IMR-90 (cell line): Measurements from ENCODE around the gene NT5DC3. TPM values are rescaled to one million over a fixed set of nuclear protein-coding genes. Genes with fewer than 3 reads are reported as not detected.
A peak's percentile ranks its signal among the peaks of the same experiment; 100 is the strongest.

ENCODE experiments used
- ATAC-seq: fragments of 200-7000 bp; cut with Tn5 transposase; 2 replicates; pipeline ENCODE4 v1.9.1; 2020; ENCODE audit warnings: low read depth, mild to moderate bottlenecking, moderate library complexity
- BruUV-seq: library from RNA; stranded (reverse); fragments of 400-500 nt; replicated peaks from 2 replicates; lab custom pipeline; 2021; lab: Mats Ljungman, UMichigan
- CTCF ChIA-PET: fragments of 300-600 bp; formaldehyde crosslinking; extraction: SDS; loops from one replicate; lab custom pipeline; 2021; ENCODE audit warnings: antibody characterized with exemption; lab: Yijun Ruan, JAX
- POLR2A ChIA-PET: fragments of 300-600 bp; sonication (Branson Sonifier 250); formaldehyde crosslinking; loops from one replicate; lab custom pipeline; 2022; ENCODE audit warnings: antibody characterized with exemption; ENCODE audit not compliant: unreplicated experiment; lab: Charles Lee
- DNase-seq: peaks from one replicate; pipeline ENCODE4 v3.0.0; 2013
- H2AFZ ChIP-seq: replicated peaks from 2 replicates; pipeline ENCODE3; 2013; ENCODE audit warnings: low read length, mild to moderate bottlenecking; ENCODE audit not compliant: poor library complexity
- H2AK5ac ChIP-seq: 2 replicates; pipeline ENCODE4 v1.6.1; 2013; ENCODE audit warnings: low read depth, low read length, inconsistent platforms
- H2AK9ac ChIP-seq: replicated peaks from 2 replicates; pipeline ENCODE3; 2013; ENCODE audit warnings: mild to moderate bottlenecking, low read depth, low read length, moderate library complexity; ENCODE audit not compliant: poor library complexity
- H2BK120ac ChIP-seq: 2 replicates; pipeline ENCODE4 v1.6.1; 2013; ENCODE audit warnings: low read depth, low read length, inconsistent platforms
- H2BK15ac ChIP-seq: 3 replicates; pipeline ENCODE4 v1.6.1; 2013; ENCODE audit warnings: low read depth, low read length, inconsistent platforms
- H2BK20ac ChIP-seq: 2 replicates; pipeline ENCODE4 v1.6.1; 2013; ENCODE audit warnings: low read depth, mild to moderate bottlenecking, inconsistent platforms, low read length, moderate library complexity
- H2BK5ac ChIP-seq: 2 replicates; pipeline ENCODE4 v1.6.1; 2013; ENCODE audit warnings: mild to moderate bottlenecking, low read depth, low read length, inconsistent platforms; ENCODE audit not compliant: poor library complexity, severe bottlenecking
- H3K14ac ChIP-seq: replicated peaks from 2 replicates; pipeline ENCODE4 v1.6.1; 2013; ENCODE audit warnings: low read depth, low read length, inconsistent platforms
- H3K18ac ChIP-seq: 2 replicates; pipeline ENCODE4 v1.6.1; 2013; ENCODE audit warnings: low read depth, low read length, control low read depth
- H3K23ac ChIP-seq: 2 replicates; pipeline ENCODE4 v1.6.1; 2013; ENCODE audit warnings: low read depth, low read length, inconsistent platforms
- H3K27ac ChIP-seq: 2 replicates; pipeline ENCODE4 v1.5.1; 2013; ENCODE audit warnings: mild to moderate bottlenecking, control low read depth, low read length; ENCODE audit not compliant: insufficient read depth
- H3K27me3 ChIP-seq: 2 replicates; pipeline ENCODE4 v1.6.1; 2013; ENCODE audit warnings: low read length; ENCODE audit not compliant: control insufficient read depth, insufficient read depth
- H3K36me3 ChIP-seq: 2 replicates; pipeline ENCODE4 v1.6.1; 2013; ENCODE audit warnings: low read length, mixed read lengths; ENCODE audit not compliant: control insufficient read depth, insufficient read depth
- H3K4ac ChIP-seq: 2 replicates; pipeline ENCODE4 v1.6.1; 2013; ENCODE audit warnings: low read depth, low read length, inconsistent platforms
- H3K4me1 ChIP-seq: 2 replicates; pipeline ENCODE4 v1.6.1; 2013; ENCODE audit warnings: low read length, mixed read lengths; ENCODE audit not compliant: control insufficient read depth, insufficient read depth
- H3K4me2 ChIP-seq: 2 replicates; pipeline ENCODE4 v1.6.1; 2013; ENCODE audit warnings: low read depth, mild to moderate bottlenecking, control low read depth, low read length, moderate library complexity
- H3K4me3 ChIP-seq: 2 replicates; pipeline ENCODE4 v1.5.1; 2013; ENCODE audit warnings: low read depth, mild to moderate bottlenecking, control low read depth, low read length, moderate library complexity; ENCODE audit not compliant: insufficient read depth
- H3K56ac ChIP-seq: 2 replicates; pipeline ENCODE4 v1.6.1; 2013; ENCODE audit warnings: low read length, inconsistent platforms; ENCODE audit not compliant: insufficient read depth; ENCODE audit errors: extremely low read depth
- H3K79me1 ChIP-seq, 2 experiments: 2 replicates each; pipeline ENCODE4 v1.6.1; 2013; ENCODE audit warnings: low read length in 2 of 2, inconsistent platforms in 1 of 2, low read depth in 1 of 2
- H3K9ac ChIP-seq: 2 replicates; pipeline ENCODE4 v1.6.1; 2013; ENCODE audit warnings: low read depth, low read length, control low read depth
- H3K9me1 ChIP-seq: 2 replicates; pipeline ENCODE4 v1.6.1; 2013; ENCODE audit warnings: low read length, inconsistent platforms; ENCODE audit not compliant: insufficient read depth
- H3K9me3 ChIP-seq: 2 replicates; pipeline ENCODE4 v1.6.1; 2013; ENCODE audit warnings: low read length; ENCODE audit not compliant: control insufficient read depth, insufficient read depth
- H4K20me1 ChIP-seq: 2 replicates; pipeline ENCODE4 v1.6.1; 2013; ENCODE audit warnings: low read length, inconsistent platforms; ENCODE audit not compliant: insufficient read depth
- H4K5ac ChIP-seq: 2 replicates; pipeline ENCODE4 v1.6.1; 2013; ENCODE audit warnings: mild to moderate bottlenecking, low read depth, low read length, control low read depth
- H4K8ac ChIP-seq, 2 experiments: 2 replicates each; pipeline ENCODE4 v1.6.1; 2013; ENCODE audit warnings: low read depth in 2 of 2, low read length in 2 of 2, control low read depth in 1 of 2, inconsistent platforms in 1 of 2
- H4K91ac ChIP-seq: 2 replicates; pipeline ENCODE4 v1.6.1; 2013; ENCODE audit warnings: low read depth, low read length, inconsistent platforms; ENCODE audit not compliant: insufficient read depth
- MXI1 ChIP-seq: IDR thresholded peaks from 2 replicates; pipeline ENCODE4 v1.6.1; 2012; ENCODE audit warnings: low read depth, mild to moderate bottlenecking, low read length, moderate library complexity, borderline replicate concordance
- USF2 ChIP-seq: fragments of 150-350 bp; IDR thresholded peaks from 2 replicates; pipeline ENCODE4 v1.6.1; 2017; ENCODE audit warnings: mild to moderate bottlenecking, antibody characterized with exemption, low read length, low read depth
- WGBS, 2 experiments: methylation state at CpG; one replicate each; pipeline versions ENCODE4 v1.1.5 to v1.1.7; 2013; ENCODE audit warnings: missing lambda C conversion rate in 2 of 2; ENCODE audit not compliant: insufficient read length in 1 of 2; ENCODE audit errors: extremely low coverage in 2 of 2; 5-methylcytosine and 5-hydroxymethylcytosine counted together
- dilution Hi-C: fragments of 300-500 bp; cut with HindIII; formaldehyde crosslinking; loops from one replicate; pipeline ENCODE4 v1.14.3; 2018; ENCODE audit warnings: low sequenced_read_pairs; ENCODE audit not compliant: unreplicated experiment
- in situ Hi-C: fragments of 300-500 bp; cut with MboI; formaldehyde crosslinking; loops from 3 replicates; pipeline ENCODE4 v1.14.3; 2019; ENCODE audit warnings: low sequenced_read_pairs, inconsistent platforms, mixed read lengths
- intact Hi-C: fragments of 100-400 bp; cut with micrococcal nuclease; formaldehyde crosslinking; loops from 2 replicates; pipeline ENCODE4 v1.10.0; 2022
- polyA plus RNA-seq, 3 experiments: library from polyadenylated mRNA; depleted of rRNA; stranded (reverse); fragments of >200 nt; gene quantifications; 2 replicates each; pipeline ENCODE4 v1.2.3, GENCODE V29; 2012; ENCODE audit warnings: low replicate concordance in 1 of 3
- total RNA-seq: library from RNA; depleted of rRNA; stranded (reverse); fragments of >200 nt; gene quantifications from 2 replicates; pipeline ENCODE4 v1.2.3, GENCODE V29; 2012

The NT5DC3 gene
- total and polyA plus RNA-seq, 2 of the 4 experiments (the other 2 are of a cell fraction): 7.3 to 17.6 TPM

- H3K56ac ChIP-seq: no peak overlapping the region
- H3K9me3 ChIP-seq: no peaks in the 10 kb centered on the region
- ChIA-PET CTCF (interaction anchor here (0.6 to 1.8 kb wide), 4 partner anchors 11 to 105 kb away, joined by 3 to 5 read pairs (median 4); no protein-coding TSS in a partner anchor), POLR2A (no interaction called here)
- peaks cover 4% of the 10 kb centered on the region for H3K36me3 ChIP-seq
- TF ChIP-seq MXI1 (no peak), USF2 (peak; percentile 13; the same call in 1 of the 2 replicates)
- H3K79me1 ChIP-seq: peaks cover 0 to 5% of the 10 kb centered on the region in 2 experiments; a peak in 1 of 4 replicates
- H2BK15ac ChIP-seq: no peak overlapping the region
- no peak overlapping the region for H3K27ac ChIP-seq
- no peak overlapping the region for H2AK5ac ChIP-seq
- DNase-seq (no peak), ATAC-seq (no peak)
- no CpG with 5 or more reads among the region's 9 CpGs for WGBS, 2 experiments
- H3K27me3 ChIP-seq: no peaks in the 10 kb centered on the region
- H3K4ac ChIP-seq: no peak overlapping the region
- dilution Hi-C loops: no loop called here
- in situ Hi-C loops: no loop called here
- no peak overlapping the region for H3K4me3 ChIP-seq
- no peak overlapping the region for H2AK9ac ChIP-seq
- no peak overlapping the region for H3K4me2 ChIP-seq
- peak overlapping the region; percentile 58 for H2AFZ ChIP-seq
- no peak overlapping the region for H3K14ac ChIP-seq
- H3K18ac ChIP-seq: no peak overlapping the region
- no peak overlapping the region for H4K8ac ChIP-seq
- H3K23ac ChIP-seq: no peak overlapping the region
- H4K5ac ChIP-seq: no peak overlapping the region
- no peaks in the 10 kb centered on the region for H4K20me1 ChIP-seq
- H3K9me1 ChIP-seq: peaks cover 3% of the 10 kb centered on the region; the same call in 1 of the 2 replicates
- H2BK120ac ChIP-seq: no peak overlapping the region
- no TSS peak for BruUV-seq
- H2BK5ac ChIP-seq: no peak overlapping the region
- H4K91ac ChIP-seq: no peak overlapping the region
- H2BK20ac ChIP-seq: no peak overlapping the region
- H3K9ac ChIP-seq: no peak overlapping the region
- H3K4me1 ChIP-seq: no peaks in the 10 kb centered on the region; the same call in 1 of the 2 replicates
- intact Hi-C loops: no loop called here
Measured at GRCh38 chr12:103769240-103769945, 71.6 kb downstream of the NT5DC3 start.
